Panc1 (cell line): ENCODE data around the gene PLEKHD1.

ENCODE experiments used
- POLR2AphosphoS5 ChIP-seq: IDR thresholded peaks from 2 replicates; pipeline ENCODE4 v1.6.1; 2012; ENCODE audit warnings: mild to moderate bottlenecking, low read depth, low read length, moderate library complexity
- TCF7L2 ChIP-seq: IDR thresholded peaks from 2 replicates; pipeline ENCODE4 v1.6.1; 2011; ENCODE audit warnings: mild to moderate bottlenecking, low read depth, low read length, inconsistent platforms
- TF ChIP-seq, protein P1 (sequence below): fragments of 450-650 bp; IDR thresholded peaks from 2 replicates; pipeline ENCODE4 v1.5.1; 2017; ENCODE audit warnings: mild to moderate bottlenecking
- TF ChIP-seq, protein P2 (sequence below), 2 experiments: IDR thresholded peaks; 2 replicates each; pipeline ENCODE4 v1.6.1; 2011 to 2012; ENCODE audit warnings: low read depth in 2 of 2, control low read depth in 1 of 2, low read length in 1 of 2, mild to moderate bottlenecking in 1 of 2, moderate library complexity in 1 of 2; ENCODE audit not compliant: insufficient read depth in 1 of 2

GRCh38 chr14:69538766-69539165 lies 54.2 kb downstream of the PLEKHD1 start:
- TF ChIP-seq, protein P1, sequence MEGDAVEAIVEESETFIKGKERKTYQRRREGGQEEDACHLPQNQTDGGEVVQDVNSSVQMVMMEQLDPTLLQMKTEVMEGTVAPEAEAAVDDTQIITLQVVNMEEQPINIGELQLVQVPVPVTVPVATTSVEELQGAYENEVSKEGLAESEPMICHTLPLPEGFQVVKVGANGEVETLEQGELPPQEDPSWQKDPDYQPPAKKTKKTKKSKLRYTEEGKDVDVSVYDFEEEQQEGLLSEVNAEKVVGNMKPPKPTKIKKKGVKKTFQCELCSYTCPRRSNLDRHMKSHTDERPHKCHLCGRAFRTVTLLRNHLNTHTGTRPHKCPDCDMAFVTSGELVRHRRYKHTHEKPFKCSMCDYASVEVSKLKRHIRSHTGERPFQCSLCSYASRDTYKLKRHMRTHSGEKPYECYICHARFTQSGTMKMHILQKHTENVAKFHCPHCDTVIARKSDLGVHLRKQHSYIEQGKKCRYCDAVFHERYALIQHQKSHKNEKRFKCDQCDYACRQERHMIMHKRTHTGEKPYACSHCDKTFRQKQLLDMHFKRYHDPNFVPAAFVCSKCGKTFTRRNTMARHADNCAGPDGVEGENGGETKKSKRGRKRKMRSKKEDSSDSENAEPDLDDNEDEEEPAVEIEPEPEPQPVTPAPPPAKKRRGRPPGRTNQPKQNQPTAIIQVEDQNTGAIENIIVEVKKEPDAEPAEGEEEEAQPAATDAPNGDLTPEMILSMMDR, result no peak
- TF ChIP-seq POLR2AphosphoS5, result no peak
- TF ChIP-seq, protein P2, sequence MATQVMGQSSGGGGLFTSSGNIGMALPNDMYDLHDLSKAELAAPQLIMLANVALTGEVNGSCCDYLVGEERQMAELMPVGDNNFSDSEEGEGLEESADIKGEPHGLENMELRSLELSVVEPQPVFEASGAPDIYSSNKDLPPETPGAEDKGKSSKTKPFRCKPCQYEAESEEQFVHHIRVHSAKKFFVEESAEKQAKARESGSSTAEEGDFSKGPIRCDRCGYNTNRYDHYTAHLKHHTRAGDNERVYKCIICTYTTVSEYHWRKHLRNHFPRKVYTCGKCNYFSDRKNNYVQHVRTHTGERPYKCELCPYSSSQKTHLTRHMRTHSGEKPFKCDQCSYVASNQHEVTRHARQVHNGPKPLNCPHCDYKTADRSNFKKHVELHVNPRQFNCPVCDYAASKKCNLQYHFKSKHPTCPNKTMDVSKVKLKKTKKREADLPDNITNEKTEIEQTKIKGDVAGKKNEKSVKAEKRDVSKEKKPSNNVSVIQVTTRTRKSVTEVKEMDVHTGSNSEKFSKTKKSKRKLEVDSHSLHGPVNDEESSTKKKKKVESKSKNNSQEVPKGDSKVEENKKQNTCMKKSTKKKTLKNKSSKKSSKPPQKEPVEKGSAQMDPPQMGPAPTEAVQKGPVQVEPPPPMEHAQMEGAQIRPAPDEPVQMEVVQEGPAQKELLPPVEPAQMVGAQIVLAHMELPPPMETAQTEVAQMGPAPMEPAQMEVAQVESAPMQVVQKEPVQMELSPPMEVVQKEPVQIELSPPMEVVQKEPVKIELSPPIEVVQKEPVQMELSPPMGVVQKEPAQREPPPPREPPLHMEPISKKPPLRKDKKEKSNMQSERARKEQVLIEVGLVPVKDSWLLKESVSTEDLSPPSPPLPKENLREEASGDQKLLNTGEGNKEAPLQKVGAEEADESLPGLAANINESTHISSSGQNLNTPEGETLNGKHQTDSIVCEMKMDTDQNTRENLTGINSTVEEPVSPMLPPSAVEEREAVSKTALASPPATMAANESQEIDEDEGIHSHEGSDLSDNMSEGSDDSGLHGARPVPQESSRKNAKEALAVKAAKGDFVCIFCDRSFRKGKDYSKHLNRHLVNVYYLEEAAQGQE (IDR thresholded peaks at IDR 0.05; ENCODE audit: insufficient read depth in 1 of 2, low read depth in 2 of 2, low read length in 1 of 2), result no peak
- TF ChIP-seq TCF7L2, result no peak
